ENCODE results near the gene KLC1.
"Not testable (repeated sequence)": the region's sequence is repeated elsewhere in the genome, so short reads cannot be mapped to it uniquely, and the experiment has no call there.

The KLC1 gene

GRCh38 chr14:103685276-103686211 is 56.5 kb downstream of the KLC1 start:
- Mint-ChIP-seq H3K4me3 (no peak overlapping the region), H3K27ac (no peak overlapping the region), H3K27me3 (no peaks in the 10 kb centered on the region), H3K36me3 (ENCODE audit: low read depth) (peaks cover 91% of the 10 kb centered on the region), H3K9me3 (no peaks in the 10 kb centered on the region), H3K4me1 (ENCODE audit: low read depth) (no peaks in the 10 kb centered on the region)
- DNase-seq = no peak

- Mint-ChIP-seq H3K4me3 (no peak overlapping the region), H3K36me3 (ENCODE audit: low read depth) (peaks cover 87% of the 10 kb centered on the region), H3K27ac (peak overlapping the region; percentile 26), H3K9me3 (no peaks in the 10 kb centered on the region), H3K27me3 (no peaks in the 10 kb centered on the region), H3K4me1 (ENCODE audit: low read depth) (no peaks in the 10 kb centered on the region)
- DNase-seq = no peak
Observed at GRCh38 chr14:103686831-103687485, 57.9 kb downstream of the KLC1 start.

- no peak overlapping the region for H3K27ac Mint-ChIP-seq
- no peaks in the 10 kb centered on the region for H3K4me1 Mint-ChIP-seq (ENCODE audit: low read depth)
- DNase-seq = no peak
- H3K27me3 Mint-ChIP-seq = no peaks in the 10 kb centered on the region
- H3K9me3 Mint-ChIP-seq = no peaks in the 10 kb centered on the region
- no peak overlapping the region for H3K4me3 Mint-ChIP-seq
- peaks cover 87% of the 10 kb centered on the region for H3K36me3 Mint-ChIP-seq (ENCODE audit: low read depth)
Observed at GRCh38 chr14:103687712-103688111, 58.7 kb downstream of the KLC1 start.

- Mint-ChIP-seq H3K4me1 (ENCODE audit: low read depth) (no peaks in the 10 kb centered on the region), H3K36me3 (ENCODE audit: low read depth) (peaks cover 87% of the 10 kb centered on the region), H3K4me3 (no peak overlapping the region), H3K27me3 (no peaks in the 10 kb centered on the region), H3K9me3 (no peaks in the 10 kb centered on the region), H3K27ac (peak overlapping the region; percentile 11)
- DNase-seq = no peak
Observed at GRCh38 chr14:103688441-103688840, 59.4 kb downstream of the KLC1 start.

GRCh38 chr14:103688906-103689902 is 60.2 kb downstream of the KLC1 start:
- no peaks in the 10 kb centered on the region for H3K27me3 Mint-ChIP-seq
- no peak for DNase-seq
- no peaks in the 10 kb centered on the region for H3K9me3 Mint-ChIP-seq
- peak overlapping the region; percentile 24 for H3K27ac Mint-ChIP-seq
- no peak overlapping the region for H3K4me3 Mint-ChIP-seq
- peaks cover 87% of the 10 kb centered on the region for H3K36me3 Mint-ChIP-seq (ENCODE audit: low read depth)
- no peaks in the 10 kb centered on the region for H3K4me1 Mint-ChIP-seq (ENCODE audit: low read depth)

- Mint-ChIP-seq H3K9me3 (no peaks in the 10 kb centered on the region), H3K4me1 (ENCODE audit: low read depth) (no peaks in the 10 kb centered on the region), H3K27ac (no peak overlapping the region), H3K27me3 (no peaks in the 10 kb centered on the region), H3K4me3 (no peak overlapping the region), H3K36me3 (ENCODE audit: low read depth) (peaks cover 85% of the 10 kb centered on the region)
- no peak for DNase-seq
Observed at GRCh38 chr14:103690332-103690731, 61.3 kb downstream of the KLC1 start.

GRCh38 chr14:103691655-103692054 is 62.6 kb downstream of the KLC1 start:
- H3K27me3 Mint-ChIP-seq; H3K9me3 Mint-ChIP-seq; H3K4me3 Mint-ChIP-seq; DNase-seq; H3K4me1 Mint-ChIP-seq (ENCODE audit: low read depth): not testable (repeated sequence)
- Mint-ChIP-seq H3K27ac (peak overlapping the region; percentile 37), H3K36me3 (ENCODE audit: low read depth) (peaks cover 84% of the 10 kb centered on the region)

GRCh38 chr14:103692159-103692558 is 63.1 kb downstream of the KLC1 start:
- H3K27me3 Mint-ChIP-seq = no peaks in the 10 kb centered on the region
- peaks cover 84% of the 10 kb centered on the region for H3K36me3 Mint-ChIP-seq (ENCODE audit: low read depth)
- H3K4me1 Mint-ChIP-seq (ENCODE audit: low read depth) = peaks cover 6% of the 10 kb centered on the region
- no peak overlapping the region for H3K4me3 Mint-ChIP-seq
- no peaks in the 10 kb centered on the region for H3K9me3 Mint-ChIP-seq
- H3K27ac Mint-ChIP-seq = no peak overlapping the region
- DNase-seq = peak; percentile 12

GRCh38 chr14:103692871-103693270 is 63.9 kb downstream of the KLC1 start:
- Mint-ChIP-seq H3K4me3 (no peak overlapping the region), H3K9me3 (no peaks in the 10 kb centered on the region), H3K27me3 (no peaks in the 10 kb centered on the region), H3K36me3 (ENCODE audit: low read depth) (peaks cover 87% of the 10 kb centered on the region), H3K27ac (peak overlapping the region; percentile 44), H3K4me1 (ENCODE audit: low read depth) (peaks cover 7% of the 10 kb centered on the region)
- DNase-seq = no peak

GRCh38 chr14:103693515-103693914 is 64.5 kb downstream of the KLC1 start:
- no peak overlapping the region for H3K4me3 Mint-ChIP-seq
- no peak overlapping the region for H3K27ac Mint-ChIP-seq
- H3K36me3 Mint-ChIP-seq (ENCODE audit: low read depth) = peaks cover 87% of the 10 kb centered on the region

GRCh38 chr14:103694572-103695026 is 65.6 kb downstream of the KLC1 start:
- H3K9me3 Mint-ChIP-seq = no peaks in the 10 kb centered on the region
- peak overlapping the region; percentile 66 for H3K27ac Mint-ChIP-seq
- H3K36me3 Mint-ChIP-seq (ENCODE audit: low read depth) = peaks cover 85% of the 10 kb centered on the region
- H3K27me3 Mint-ChIP-seq = no peaks in the 10 kb centered on the region
- no peak overlapping the region for H3K4me3 Mint-ChIP-seq
- H3K4me1 Mint-ChIP-seq (ENCODE audit: low read depth) = peaks cover 7% of the 10 kb centered on the region
- no peak for DNase-seq

More at GRCh38 chr14:103693515-103693914, 64.5 kb downstream of the KLC1 start:
- Mint-ChIP-seq H3K4me1 (ENCODE audit: low read depth) (peaks cover 7% of the 10 kb centered on the region), H3K27me3 (no peaks in the 10 kb centered on the region), H3K9me3 (no peaks in the 10 kb centered on the region)
- DNase-seq = peak; percentile 22

GRCh38 chr14:103695296-103696069 is 66.5 kb downstream of the KLC1 start:
- Mint-ChIP-seq H3K27me3 (no peaks in the 10 kb centered on the region), H3K9me3 (no peaks in the 10 kb centered on the region), H3K4me1 (ENCODE audit: low read depth) (peaks cover 7% of the 10 kb centered on the region), H3K4me3 (no peak overlapping the region), H3K27ac (peak overlapping the region; percentile 63), H3K36me3 (ENCODE audit: low read depth) (peaks cover 87% of the 10 kb centered on the region)
- DNase-seq = no peak

- H3K9me3 Mint-ChIP-seq = no peaks in the 10 kb centered on the region
- peaks cover 86% of the 10 kb centered on the region for H3K36me3 Mint-ChIP-seq (ENCODE audit: low read depth)
- H3K27ac Mint-ChIP-seq = peak overlapping the region; percentile 82
- no peak overlapping the region for H3K4me3 Mint-ChIP-seq
- H3K27me3 Mint-ChIP-seq = no peaks in the 10 kb centered on the region
- peaks cover 7% of the 10 kb centered on the region for H3K4me1 Mint-ChIP-seq (ENCODE audit: low read depth)
- DNase-seq = no peak
Observed at GRCh38 chr14:103696070-103696402, 67.0 kb downstream of the KLC1 start.
